HFF-Myc (cell line): ENCODE data around the gene WDR19.

ENCODE experiments used
- DNase-seq: peaks from one replicate; pipeline ENCODE4 v3.0.0-alpha.2; 2011; ENCODE audit warnings: low read depth; ENCODE audit errors: extremely low read depth
- H3K4me3 ChIP-seq: replicated peaks from 2 replicates; pipeline ENCODE4 v1.5.1; 2011; ENCODE audit warnings: low read depth, mild to moderate bottlenecking, control low read depth, low read length
- TF ChIP-seq, protein P1 (sequence below): IDR thresholded peaks from 2 replicates; pipeline ENCODE4 v1.5.1; 2012; ENCODE audit warnings: mild to moderate bottlenecking, low read depth, low read length, control low read depth; ENCODE audit errors: missing control alignments

WDR19 gene

DNA sequence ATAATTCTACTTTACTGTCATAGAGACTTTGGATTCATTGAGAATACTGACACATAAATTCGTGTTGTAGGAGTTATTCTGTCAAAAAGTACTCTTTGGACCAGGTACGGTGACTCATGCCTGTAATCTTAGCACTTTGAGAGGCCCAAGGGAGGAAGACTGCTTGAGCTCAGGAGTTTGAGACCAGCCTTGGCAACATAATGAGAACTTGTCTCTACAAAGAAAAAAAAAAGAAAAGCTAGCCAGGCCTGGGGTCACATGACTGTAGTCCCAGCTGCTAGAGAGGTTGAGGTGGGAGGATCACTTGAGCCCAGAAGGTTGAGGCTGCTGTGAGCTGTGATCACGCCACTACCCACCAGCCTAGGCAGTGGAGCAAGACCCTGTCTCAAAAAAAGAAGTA is 54.9 kb downstream of the WDR19 start:
- no peak overlapping the region for H3K4me3 ChIP-seq
- TF ChIP-seq, protein P1, sequence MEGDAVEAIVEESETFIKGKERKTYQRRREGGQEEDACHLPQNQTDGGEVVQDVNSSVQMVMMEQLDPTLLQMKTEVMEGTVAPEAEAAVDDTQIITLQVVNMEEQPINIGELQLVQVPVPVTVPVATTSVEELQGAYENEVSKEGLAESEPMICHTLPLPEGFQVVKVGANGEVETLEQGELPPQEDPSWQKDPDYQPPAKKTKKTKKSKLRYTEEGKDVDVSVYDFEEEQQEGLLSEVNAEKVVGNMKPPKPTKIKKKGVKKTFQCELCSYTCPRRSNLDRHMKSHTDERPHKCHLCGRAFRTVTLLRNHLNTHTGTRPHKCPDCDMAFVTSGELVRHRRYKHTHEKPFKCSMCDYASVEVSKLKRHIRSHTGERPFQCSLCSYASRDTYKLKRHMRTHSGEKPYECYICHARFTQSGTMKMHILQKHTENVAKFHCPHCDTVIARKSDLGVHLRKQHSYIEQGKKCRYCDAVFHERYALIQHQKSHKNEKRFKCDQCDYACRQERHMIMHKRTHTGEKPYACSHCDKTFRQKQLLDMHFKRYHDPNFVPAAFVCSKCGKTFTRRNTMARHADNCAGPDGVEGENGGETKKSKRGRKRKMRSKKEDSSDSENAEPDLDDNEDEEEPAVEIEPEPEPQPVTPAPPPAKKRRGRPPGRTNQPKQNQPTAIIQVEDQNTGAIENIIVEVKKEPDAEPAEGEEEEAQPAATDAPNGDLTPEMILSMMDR, result no peak
- no peak for DNase-seq

GRCh38 chr4:39243462-39243861 is 61.1 kb downstream of the WDR19 start:
- TF ChIP-seq, protein P1, result no peak
- DNase-seq, result no peak
- no peak overlapping the region for H3K4me3 ChIP-seq

DNA sequence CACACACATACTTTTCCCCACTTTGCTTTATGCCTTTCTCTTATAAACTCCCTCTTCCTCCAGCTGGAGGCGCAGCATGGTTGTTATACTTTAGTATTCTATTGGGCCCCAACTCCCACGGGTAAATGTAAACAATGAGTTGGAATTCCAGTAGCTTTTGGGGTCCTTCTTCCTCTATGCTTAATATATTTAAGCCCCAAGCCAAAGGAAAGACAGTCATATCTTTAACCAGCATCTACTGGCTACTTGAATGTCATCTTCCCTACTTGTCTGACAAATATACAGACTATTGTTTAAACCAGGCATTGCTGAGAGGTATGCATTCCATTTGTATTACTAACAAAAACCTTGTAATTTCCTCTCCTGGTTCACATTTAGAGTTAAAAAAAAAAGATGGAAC is 72.9 kb downstream of the WDR19 start:
- DNase-seq, result peak; percentile 11
- TF ChIP-seq, protein P1, result peak; percentile 14
- H3K4me3 ChIP-seq, result no peak overlapping the region

DNA sequence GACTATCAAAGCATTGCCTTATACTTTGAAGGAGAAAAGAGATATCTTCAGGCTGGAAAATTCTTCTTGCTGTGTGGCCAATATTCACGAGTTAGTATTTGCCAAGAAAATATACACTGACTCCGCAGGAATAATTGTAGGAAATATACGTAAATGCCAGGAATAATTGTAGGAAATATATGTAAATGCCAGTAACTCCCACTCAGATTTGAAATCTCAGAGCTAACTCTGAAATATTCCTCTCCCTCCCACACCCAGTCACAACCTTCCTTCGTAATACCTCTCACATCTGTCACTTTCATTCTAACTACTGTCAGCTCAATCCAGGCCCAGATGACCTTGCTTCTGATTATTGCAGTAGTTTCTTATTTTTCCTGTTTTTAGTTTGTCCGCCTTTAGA is 73.5 kb downstream of the WDR19 start:
- no peak overlapping the region for H3K4me3 ChIP-seq
- TF ChIP-seq, protein P1, result no peak
- no peak for DNase-seq

GRCh38 chr4:39256436-39256835 is 74.1 kb downstream of the WDR19 start:
- TF ChIP-seq, protein P1, result no peak
- H3K4me3 ChIP-seq, result no peak overlapping the region
- no peak for DNase-seq

DNA sequence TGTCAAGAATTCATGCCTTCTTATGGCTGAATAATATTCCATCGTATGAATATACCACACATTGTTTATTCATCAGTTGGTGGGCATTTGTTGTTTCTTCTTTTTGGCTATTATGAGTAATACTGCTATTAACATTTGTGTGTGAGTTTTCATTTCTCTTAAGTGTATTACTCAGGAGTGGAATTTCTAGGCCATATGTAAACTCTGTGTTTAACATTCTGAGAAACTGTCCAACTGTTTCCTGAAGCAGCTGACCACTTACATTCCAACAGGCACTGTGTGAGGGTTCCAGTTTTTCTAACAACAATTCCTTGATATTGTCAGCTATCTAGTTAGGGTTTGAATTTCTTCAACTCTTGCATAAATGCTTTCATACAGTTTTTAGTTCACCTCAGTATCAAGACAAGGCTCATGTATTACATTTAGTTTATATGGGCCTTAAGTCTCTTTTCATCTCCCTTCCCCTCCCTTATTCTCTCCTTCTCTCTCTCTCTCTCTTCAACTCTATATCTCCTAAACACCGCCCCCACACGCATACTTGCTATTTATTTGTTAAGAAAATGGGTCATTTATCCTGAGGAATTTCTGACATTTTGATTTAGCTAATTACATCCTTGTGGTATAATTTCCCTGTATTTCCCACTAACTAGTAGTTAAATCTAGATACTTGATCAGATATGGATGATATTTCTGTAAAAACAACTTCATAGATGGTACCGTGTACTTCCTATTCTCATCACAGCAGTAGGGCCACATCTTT is 77.4 kb downstream of the WDR19 start:
- H3K4me3 ChIP-seq, result no peak overlapping the region
- TF ChIP-seq, protein P1, result no peak
- DNase-seq, result no peak

GRCh38 chr4:39263895-39264294 is 81.6 kb downstream of the WDR19 start:
- TF ChIP-seq, protein P1, result no peak
- H3K4me3 ChIP-seq, result no peak overlapping the region
- no peak for DNase-seq
